Central memory CD4-positive, alpha-beta T cell (primary cell): Measurements from ENCODE around the gene C1R.
A peak's percentile ranks its signal among the peaks of the same experiment; 100 is the strongest.
"Not testable (repeated sequence)": the region's sequence is repeated elsewhere in the genome, so short reads cannot be mapped to it uniquely, and the experiment has no call there.

ENCODE experiments used
- DNase-seq: peaks from one replicate; pipeline ENCODE4 v3.0.0; 2022

The C1R gene

DNA sequence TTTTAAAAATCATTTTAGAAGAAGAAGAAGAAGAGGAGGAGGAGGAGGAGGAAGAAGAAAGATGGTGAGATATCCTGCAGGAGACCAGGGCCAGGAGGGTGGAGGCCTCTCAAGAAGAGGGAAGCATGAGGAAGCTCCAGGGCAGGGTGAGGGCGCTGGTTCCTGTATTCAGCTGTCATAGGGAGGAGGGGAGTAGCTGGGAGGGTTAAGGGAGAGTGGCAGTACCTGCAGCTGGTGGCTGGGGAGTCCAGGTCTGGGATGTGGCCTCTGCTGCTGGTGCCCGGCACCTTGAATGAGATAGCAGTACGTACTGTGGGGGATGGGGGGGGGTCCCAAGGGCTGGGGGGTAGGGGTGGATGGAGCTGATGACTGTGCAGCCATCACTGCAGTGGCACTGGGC, 26.6 kb upstream of the C1R start:
- no peak for DNase-seq

DNA sequence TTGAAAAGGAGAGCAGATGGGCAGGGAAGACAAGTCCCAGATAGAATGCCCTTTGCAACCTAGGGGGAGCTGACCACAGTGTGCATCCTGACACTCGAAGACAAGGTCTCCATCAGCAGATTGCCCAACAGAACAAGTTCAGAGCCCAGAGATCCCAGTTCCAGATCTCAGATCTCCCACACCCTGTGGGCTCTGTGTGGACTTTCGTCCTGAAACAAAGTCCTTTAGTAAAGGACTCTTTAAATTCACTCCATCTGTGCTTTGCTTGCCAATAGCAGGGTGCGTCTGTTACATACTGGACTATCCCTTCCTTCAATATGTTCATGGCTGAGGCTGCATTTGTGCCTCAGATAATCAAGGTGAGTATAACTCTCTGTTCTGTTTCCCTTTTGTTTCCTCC, 25.4 kb upstream of the C1R start:
- no peak for DNase-seq

DNA sequence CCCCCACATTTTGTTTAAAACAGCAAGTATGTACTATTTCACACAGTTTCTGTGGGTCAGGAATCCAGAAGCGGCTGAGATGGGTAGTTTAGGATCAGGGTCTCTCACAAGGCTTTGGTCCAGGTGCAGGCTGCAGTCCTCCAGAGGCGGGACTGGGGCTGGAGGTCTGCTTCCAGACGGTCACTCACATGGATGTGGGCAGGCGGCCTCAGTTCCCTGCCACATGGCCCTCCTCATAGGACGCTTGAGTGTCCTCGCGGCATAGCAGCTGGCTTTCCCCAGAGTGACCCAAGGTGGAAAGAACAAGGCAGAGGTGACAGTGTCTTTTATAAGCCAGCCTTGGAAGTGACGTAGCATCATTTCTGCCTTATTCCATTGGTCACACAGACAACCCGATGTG, 24.7 kb upstream of the C1R start:
- no peak for DNase-seq

DNA sequence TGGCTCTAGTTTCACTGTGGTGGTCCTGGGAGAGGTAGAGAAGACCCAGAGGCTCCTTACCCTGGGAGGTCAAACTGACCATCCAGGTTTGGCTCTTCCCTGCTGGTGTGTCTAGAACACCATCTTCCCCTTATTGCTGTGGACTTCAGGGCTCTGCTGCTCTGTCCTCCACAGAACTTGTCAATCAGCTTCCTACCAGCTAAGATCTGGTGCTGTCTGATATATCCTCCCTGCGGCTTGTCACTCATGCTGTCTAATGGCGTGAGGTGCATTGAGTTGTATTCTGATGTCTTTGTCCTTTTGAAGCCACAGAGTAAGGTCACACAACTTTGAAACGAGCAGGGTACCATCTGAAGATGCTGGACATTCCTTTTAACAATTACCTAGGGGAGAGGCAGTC, 24.0 kb upstream of the C1R start:
- no peak for DNase-seq

DNA sequence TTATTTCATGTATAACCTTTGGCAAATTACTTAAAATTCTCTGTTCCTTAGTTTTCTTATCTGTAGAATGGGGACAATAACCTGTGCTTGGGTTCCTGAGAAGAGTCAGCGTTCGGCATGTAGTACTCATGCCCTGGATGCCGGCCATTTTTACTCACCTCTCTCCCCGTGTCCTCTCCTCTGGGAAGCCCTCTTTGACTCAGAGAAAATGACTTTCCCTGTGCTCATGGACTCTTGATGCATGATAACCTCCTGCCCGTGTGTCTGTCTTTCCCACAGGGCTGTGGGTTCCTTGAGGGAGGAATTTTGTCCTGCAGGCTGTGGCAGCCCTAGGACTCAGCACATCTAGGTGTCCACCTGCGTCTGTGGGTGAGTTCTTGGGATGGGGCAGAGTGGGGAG, 22.6 kb upstream of the C1R start:
- no peak for DNase-seq

DNA sequence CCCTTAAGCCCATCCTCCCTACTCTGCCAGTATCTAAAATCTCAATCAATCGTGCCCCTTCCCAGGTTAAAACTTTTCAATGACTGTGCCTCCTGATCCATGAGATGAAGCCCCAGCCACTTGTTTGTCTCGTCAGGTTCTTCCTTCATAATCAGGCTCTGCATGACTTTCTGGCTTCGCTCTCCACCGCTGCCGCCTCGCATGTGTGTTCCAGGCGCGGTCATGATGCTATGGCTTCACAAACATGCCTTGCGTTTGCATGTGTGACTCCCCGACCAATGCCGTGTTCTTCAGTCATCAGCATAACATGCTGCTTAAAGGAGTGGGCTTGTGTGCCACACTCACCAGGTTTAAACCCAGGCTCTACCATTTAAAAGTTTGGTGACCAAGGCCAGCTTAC, 21.8 kb upstream of the C1R start:
- no peak for DNase-seq

DNA sequence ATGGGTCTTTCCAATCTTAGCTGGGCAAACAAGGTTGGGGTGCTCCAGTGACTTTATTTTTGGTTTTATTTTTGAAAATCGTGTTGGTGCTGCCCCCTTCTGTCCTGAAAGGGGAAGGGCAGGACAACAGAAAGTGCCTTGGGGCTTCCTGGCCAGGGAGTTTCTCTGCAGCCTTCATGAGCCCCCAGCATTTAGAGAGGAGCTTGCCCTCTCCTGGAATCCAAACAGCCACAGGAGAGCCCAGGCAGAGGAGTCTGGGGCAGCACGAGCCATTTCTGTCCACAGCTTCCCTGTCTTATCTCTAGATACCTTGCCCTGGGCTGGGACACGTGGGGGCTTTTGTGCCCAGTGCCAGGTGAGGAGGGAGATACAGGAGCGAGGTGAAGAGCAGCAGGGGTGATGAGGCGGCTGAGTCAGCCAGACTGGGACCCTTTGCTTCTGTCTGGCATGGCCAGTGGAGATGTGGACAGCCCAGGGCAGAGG, 21.2 kb upstream of the C1R start:
- DNase-seq = peak; percentile 56

DNA sequence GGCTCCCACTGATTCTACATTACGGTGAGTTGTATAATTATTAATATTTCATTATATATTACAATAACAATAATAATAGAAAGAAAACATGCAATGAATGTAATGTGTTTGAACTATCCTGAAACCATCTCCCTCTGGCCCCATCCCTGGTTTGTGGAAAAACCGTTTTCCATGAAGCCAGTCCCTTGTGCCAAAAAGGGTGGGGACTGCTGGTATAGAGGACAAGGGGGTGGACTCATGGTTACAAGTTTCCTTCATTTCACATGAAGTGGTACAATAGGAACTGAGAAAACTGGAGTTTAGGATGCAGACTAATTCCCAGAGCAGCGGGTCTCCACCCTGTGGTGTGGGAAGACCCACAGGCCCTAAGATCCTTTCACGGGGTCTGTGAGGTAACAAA, 19.8 kb upstream of the C1R start:
- no peak for DNase-seq

DNA sequence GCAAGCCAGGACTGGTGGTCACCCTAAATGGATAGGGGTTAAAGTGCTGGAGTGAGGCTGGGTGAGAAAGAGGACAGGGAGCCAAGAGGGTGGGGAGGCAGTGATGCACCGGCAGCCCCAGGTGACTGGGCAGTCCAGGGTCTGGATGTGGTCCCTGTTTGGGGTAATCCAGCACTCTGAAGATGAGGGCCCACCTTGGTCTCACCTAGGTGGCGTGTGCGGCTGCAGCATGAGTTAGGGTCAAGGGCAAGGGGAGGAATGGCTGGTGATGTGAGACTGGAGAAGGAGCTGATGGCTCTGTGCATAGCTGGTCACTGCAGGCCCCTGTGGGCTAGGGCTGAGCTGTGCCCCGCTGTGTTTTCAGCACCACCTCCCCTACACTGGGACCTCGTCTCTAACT, 18.4 kb upstream of the C1R start:
- no peak for DNase-seq

DNA sequence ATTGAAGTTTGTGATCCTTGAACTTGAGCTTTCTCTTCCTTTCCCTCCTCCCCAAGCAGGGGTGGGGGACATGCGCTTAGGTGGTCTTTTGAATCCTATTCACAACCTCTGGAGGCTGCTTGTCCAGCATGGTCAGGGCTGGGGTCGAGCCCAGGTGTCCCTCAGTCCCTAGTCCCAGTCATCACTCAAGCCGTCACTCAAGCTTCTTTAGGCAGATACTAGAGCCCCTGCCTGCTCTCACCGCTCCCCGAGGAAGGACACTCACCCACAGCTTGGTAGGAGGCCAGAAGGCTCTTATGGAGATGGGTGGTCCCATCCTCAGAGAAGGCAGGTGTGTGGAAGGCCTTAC, 17.3 kb upstream of the C1R start:
- no peak for DNase-seq

DNA sequence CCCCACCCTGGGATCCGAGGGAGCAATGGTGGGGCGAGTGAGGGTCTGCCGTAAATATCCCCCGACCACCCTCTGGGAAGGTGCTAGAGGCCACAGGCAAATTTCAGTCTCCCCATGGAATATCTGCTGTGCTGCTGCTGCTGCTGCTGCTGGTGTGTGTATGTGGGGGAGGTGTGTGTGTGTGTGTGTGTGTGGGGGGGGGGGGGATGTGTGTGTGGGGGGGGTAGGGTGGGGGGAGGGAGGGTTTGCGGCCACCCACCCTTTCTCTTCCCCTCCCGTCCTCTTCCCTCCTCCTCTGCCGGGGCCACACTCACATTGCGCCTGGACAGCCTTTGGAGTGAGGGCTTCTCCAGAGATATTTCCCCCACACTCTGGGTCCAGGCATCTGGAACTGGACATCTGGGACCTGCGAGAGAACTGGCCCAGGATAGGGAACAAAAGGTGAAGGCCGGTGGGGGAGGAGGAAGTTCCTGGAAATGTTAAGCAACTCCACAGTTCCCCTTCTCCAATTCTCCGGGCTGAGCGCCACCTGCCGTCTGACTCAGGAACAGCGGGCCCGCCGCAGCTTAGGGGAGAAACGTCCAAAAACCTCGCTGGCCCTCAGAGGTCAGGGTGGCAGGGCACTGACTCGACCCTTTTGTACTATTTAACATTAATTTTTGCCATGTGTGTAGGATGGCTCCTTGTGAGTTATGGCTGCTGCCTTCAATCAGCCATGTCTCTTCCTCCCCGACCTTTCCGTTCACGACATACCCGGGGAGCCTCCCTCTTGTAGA, 16.7 kb upstream of the C1R start, which contains the start of gene C1RL:
Gene C1RL (minus strand): TSS at position 419 of the 776 bp plus-strand sequence. CDS start 34 bp downstream, at position 385.
- peak; percentile 56 for DNase-seq

DNA sequence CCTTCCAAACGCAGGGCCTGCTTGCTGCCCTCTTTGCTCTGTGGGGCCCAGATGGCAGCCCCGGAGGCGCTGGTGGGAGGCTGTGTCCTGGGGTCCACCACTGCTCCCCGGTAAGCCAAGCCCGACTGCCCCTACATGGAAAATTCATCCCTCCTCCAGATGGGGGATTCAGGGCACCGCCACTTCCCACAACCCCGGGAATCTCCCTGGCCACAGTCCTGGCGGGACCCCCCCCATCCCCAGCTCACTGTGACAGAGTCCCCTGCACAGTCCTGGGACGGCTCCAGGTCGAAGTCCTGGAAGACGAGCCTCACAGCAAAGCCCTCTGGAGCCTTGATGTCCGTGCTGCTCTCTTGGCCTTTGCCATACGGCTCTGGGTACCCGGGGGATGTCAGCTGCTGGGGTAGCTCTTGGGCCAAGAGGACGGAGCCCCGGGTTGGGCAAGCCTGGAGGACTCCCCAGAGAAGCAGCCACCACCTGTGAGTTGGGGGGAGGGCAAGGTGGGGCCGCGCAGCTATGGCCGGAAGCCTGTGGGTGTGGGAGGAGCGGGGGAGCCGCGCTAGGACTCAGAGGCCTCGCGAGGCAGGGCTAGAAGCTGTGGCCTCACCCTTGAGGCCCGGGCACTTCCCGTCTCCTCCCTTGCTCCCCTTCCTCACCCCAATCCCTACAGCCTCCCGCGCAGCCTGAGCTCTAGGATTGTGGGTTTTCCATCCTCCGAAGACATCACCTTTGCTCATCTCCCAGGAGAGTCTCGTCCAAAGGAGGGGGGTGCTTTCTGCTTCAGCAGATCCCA, 16.0 kb upstream of the C1R start:
- DNase-seq = peak; percentile 70

DNA sequence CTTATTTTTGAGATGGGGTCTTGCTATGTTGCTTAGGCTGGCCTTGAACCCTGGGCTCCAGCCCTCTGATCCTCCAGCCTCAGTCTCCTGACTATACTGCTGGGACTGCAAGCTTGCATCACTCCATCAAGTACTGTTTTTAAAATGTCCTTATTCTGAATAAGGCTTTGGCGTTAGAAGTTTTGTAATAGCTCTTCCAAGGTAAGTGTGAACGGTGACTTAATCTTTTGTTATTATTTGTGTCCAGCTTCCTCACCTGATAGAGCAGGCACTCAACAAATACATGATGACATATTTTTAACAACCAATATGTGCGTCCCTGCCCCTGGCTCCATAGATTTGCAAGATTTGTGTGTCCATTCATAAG, 15.4 kb upstream of the C1R start:
- DNase-seq = no peak

DNA sequence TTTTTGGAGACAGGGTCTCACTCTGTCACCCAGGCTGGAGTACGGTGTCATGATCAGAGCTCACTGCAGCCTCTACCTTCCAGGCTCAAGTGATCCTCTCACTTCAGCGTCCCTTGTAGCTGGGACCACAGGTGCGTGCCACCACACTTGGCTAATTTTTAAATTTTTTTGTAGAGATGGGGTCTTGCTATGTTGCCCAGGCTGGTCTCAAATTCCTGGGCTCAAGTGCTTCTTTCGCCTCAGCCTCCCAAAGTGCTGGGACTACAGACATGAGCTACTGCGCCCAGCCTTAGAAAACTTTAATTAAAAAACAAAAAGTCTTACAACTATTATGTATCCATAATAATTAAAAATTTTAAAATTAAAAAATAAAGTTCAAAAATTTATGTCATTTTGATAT, 14.9 kb upstream of the C1R start:
- DNase-seq = not testable (repeated sequence)

DNA sequence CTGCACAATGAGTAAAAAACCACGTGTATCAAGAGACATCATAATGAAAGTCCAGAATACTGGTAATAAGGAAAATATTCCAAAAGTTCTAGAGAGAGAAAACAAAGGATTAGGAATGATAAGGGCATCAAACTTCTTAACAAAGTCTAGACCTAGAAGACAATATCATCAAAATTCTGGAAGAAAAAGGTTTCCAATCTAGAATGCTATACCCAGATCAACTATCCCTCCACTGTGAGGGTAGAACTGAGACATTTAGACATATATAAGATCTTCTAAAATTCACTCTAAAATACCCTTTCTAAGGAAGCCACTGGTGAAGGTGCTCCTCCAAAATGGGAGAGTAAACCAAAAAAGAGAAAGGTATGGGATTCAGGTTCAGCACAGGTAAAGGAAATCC, 13.8 kb upstream of the C1R start:
- DNase-seq = no peak

DNA sequence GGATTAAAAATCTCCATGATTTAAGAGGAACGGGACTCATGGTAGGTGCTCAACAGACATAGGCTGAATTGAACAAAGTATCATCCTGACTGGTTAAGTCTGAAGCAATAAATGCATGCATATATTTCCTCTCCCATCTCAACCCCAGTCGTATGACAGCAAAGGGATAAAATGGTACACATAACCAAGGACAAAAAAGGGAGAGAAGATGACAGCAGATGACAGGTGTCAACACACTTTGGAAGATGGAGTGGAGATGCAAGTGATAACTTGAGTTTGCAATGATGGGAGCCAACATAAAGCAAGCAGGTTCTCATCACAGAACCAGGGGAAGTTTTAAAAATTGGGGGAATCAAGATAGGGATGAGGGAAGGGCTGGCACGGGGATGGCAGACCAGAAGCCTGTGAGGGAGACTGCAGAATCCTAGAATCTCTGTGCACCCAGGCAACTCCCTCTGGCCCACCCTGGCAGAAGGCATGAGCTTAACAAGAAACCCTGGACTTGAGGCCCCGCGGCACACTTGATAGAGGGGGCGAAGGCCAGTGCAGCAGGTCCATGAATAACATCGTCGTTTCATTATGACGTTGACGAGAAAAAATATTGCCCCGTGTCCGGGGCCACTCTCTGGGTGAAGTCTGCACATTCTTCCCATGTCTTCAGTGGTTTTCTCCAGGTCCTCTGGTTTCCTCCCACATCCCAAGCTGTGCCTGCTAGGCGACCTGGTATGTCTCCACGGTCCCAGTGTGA, 11.8 kb upstream of the C1R start:
- DNase-seq = no peak

DNA sequence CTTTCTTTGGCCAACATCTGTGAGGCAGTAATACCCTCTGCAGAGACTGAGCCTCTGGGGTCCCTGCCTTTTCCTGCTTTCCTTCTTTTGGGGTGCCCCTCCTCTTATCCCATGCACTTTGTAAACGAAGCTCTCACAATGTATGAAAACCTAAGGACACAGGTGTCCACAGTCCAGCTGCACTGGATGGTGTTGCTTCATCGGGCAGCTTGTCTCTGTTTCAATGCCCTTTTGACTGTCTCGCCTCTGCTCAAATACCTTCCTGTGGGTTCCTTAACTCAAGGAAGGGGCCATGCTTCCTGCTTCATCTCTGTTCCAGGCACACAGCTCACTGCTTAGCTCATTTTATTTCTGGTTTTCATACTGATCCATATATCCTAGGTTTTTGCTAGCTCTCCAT, 10.3 kb upstream of the C1R start:
- no peak for DNase-seq

DNA sequence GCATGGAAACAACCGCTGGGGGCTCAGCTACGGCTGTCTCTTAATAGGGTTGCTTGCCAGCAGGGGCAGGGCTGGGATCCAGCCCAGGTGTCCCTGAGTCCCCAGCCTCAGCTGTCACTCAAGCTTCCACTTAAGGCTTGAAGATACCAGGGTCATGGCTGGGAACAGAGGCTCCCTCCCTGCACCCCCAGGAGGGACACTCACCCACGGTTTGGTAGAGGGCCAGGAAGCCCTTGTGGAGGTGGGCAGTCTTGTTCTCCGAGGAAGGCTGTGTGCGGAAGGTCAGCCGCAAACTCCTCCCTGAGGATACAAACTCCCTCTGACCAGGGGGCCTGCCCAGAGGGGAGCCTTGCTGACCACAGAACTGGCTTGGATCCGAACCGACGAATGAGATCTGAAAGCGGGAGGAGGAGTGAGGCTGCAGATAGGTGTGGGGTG, 9.5 kb upstream of the C1R start:
- no peak for DNase-seq

DNA sequence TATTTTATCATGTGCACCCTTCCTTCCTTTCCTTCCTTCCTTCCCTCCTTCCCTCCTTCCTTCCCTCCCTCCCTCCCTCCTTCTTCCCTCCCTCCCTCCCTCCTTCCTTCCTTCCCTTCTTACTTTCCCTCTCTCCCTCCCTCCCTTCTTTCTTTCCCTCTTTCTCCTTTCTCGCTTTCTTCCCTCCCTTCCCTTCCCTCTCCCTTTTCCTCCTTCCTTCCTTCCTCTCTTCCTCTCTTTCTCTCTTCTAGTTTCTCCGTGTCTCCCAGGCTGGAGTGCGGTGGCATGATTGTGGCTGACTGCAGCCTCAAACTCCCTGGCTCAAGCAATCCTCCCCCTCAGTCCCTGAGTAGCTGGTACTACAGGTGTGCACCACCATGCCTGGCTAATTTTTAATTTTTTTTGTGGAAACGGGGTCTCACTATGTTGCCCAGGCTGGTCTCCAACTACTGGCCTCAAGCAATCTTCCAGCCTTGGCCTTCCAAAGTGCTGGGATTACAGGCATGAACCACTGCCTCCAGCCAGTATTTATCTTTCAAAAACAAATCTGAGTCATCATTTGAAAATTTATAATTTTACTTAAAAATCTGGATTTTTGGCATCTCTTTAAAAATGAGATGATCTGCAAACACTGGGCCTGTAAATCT, 8.9 kb upstream of the C1R start:
- no peak for DNase-seq

DNA sequence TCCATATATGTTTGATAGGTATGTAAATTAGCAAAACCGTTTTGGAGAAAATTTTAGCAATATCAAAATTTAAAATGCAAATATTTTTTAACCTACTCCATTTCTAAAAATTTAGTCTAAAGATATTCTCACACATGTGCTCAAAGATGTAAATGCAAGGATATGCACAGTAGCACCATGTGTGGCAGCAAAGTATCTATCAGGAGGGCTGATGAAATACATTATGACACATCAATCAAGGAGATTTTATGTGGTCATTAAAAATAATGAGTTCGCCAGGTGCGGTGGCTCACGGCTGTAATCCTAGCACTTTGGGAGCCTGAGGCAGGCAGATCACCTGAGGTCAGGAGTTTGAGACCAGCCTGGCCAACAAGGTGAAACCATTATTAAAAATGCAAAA, 8.0 kb upstream of the C1R start:
- DNase-seq = no peak

DNA sequence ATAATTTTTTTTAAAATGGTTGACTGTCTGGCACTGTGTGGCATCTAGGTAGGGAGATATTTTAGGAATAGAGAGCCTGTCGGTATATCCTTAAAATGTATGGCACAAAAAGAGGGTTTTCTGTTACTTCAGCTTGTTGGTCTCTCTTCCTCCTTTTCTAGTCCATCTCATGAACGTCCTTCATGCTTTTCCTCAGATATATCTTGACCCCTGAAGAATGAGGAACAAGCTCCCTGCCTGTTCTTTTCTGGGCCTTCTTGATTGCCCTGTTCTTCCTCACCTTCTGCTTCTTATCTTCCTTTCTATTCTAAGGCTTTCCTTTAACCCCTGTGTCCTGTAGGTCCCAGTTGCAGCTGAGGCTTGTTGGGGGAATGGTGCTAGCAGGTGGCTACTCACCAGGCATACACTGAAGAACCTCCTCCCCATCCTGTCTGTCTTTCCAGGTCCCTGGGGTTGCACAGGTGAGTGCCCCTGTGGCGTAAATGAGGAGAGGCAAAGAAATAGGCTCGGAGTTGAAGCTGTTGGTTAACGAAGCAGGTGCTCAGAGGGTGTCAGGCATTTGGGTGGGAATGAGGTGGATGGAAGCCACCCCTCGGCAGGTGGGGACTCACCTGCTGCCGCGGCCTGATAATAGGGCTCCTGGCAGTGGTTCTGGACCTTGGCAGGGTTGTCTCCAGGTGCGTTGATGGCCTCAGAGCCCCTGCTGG, 7.2 kb upstream of the C1R start:
- no peak for DNase-seq

DNA sequence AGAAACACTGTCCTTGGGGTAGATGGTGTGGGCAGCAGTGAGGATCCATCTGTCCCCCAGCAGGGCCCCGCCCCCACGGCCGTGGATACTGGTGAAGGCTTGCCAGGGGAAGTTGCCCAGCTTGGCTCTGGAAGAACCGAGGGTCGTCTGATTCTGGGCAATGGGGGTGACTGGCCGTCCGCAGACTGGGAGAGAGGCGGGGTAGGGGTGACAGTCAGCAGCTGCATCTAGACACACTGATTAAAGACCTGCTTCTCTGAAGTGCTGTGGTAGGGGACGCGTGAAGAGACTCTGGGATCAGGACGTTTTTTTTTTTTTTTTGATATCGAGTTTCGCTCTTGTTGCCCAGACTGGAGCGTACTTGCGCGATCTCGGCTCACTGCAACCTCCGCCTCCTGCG, 4.7 kb upstream of the C1R start:
- DNase-seq = no peak
